Fibroblast of the conjunctiva (primary cell): ENCODE measurements around the gene GPR42.
"Not testable (repeated sequence)": the region's sequence is repeated elsewhere in the genome, so short reads cannot be mapped to it uniquely, and the experiment has no call there.

Experiments used
- DNase-seq: peaks from one replicate; pipeline ENCODE4 v3.0.0-alpha.2; 2010; ENCODE audit warnings: low read depth

Gene GPR42

DNA sequence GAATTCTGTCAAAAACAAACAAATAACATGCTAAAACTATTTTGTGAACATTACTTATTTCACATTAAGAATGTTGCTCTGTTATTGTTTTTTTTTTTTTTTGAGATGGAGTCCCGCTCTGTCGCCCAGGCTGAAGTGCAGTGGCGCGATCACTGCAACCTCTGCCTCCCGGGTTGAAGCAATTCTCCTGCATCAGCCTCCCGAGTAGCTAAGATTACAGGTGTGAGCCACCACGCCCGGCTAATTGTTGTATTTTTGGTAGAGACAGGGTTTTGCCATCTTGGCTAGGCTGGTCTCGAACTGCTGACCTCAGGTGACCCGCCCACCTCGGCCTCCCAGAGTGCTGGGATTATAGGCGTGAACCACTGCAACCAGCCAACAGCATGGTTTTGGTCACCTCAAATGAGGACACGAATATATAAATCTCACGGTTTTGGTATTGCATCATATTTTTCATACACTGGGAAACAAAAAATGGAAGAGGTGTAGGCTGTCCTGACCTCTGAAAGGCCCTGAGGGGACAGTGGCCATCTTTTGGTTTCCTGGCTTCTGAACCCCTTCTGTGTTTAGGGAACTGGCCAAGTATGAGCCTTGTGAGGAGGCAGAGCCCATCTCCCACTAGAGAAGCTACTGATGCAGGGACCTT lies 25.5 kb downstream of the GPR42 start:
- no peak for DNase-seq

DNA sequence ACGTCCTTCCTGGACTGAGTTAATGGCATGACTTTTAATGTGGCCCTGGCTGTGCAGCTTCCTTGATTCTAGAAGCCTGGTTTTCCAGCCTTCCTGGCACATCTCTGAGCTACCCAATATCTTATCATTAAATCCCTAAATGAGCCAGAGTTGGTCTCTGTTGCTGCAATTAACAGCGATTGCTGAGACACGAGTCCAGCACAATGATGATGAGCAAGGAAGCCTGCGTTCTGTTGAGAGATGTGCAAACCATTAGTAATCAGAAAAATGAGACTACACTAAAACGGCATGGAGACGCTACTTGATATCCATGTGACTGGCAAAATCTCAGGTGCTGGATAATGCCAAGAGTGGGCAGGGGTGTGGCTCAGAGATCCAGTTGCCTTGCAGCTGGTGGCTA lies 26.2 kb downstream of the GPR42 start:
- DNase-seq, result no peak

DNA sequence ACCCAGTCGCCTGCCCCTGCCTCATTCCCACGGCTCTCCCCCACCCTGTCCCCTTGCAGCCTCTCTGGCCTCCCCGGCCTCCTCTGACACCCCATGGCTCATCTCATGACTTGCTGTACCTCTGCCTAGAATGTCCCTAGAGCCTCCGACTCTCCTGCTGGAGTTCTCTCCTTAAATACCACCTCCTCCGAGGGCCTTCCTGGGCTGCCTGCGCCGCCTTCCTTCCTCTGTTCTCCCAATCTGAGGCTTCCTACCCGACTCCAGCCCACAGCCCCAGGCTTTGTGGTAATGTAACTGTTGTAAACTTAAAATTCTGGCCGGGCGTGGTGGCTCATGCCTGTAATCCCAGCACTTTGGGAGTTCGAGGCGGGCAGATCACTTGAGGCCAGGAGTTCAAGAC lies 27.7 kb downstream of the GPR42 start:
- no peak for DNase-seq

DNA sequence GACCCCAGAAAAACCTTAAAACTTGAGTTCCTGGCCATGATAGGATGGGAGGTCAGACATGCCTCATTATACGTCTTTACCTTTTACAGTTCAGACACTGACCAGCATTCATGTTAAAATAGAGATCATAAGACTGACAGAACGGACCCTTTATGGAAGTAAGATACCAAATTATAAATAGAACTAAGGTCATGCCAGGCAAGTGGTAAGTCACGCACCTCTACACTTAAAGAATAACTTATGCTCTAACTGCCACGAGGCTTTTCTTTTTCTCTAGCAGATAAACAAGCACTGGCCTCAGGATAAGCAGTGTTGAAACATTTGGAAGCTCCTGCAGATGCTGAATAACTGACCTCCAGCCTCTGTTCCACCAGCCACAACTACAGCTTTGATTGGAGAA lies 28.4 kb downstream of the GPR42 start:
- DNase-seq, result no peak

DNA sequence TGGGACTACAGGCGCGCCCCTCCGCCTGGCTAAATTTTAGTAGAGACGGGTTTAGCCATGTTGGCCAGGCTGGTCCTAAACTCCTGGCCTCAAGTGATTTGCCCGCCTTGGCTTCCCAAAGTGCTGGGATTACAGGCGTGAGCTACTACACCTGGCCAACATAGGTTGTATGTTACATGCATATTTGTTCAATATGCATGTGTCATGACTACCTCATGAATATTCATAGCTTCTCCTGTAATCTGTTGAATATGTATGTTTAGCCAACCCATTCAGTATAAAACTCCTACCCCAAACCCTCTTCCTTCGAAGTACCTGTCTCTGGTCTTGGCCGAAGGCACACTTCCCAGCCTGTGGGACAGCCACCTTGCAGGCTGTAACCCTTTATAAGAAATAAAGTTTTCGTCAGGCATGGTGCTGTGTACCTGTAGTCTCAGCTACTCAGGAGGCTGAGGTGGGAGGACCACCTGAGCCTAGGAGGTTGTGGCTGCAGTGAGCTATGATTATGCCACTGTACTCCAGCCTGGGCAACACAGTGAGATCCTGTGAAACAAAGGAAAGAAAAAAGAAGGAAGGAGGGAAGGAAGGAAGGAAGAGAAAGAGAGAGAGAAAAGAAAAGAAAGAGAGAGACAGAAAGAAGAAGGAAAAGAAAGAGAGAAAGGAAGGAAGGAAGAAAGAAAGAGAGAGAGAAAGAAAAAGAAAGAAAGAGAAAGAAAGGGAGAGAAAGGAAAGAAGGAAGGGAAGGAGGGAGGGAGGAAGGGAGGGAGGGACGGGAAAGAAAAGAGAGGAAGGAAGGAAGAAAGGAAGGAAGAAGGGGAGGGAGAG lies 29.3 kb downstream of the GPR42 start:
- DNase-seq, result no peak

DNA sequence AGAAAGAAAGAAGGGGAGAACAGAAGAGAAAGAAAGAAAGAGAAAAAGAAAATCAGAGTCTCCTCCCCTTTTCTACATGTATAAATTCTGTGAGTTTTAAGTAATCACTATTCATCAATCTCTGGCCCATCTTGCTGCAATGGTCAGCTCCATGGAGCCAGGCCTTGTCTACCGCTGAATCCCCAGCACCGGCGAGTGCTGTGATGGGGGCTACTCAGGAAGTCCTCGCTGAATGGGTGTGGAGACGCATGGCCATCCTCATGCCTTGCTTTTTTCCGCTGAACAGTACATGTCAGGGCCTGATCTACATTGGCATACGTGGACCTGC lies 29.9 kb downstream of the GPR42 start:
- DNase-seq, result no peak

DNA sequence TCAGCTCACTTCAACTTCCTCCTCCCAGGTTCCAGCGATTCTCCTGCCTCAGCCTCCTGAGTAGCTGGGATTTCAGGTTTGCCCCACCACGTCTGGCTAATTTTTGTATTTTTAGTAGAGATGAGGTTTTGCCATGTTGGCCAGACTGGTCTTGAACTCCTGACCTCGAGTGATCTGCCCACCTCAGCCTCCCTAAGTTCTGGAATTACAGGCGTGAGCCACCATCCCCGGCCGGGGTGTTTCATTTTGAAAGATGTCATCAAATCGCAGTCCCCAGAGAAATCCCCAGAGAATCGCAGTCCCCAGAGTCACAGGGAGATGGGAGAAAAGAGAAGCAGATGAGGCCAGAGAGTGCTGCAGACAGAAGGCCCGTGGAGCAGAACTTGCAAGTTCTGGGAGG lies 30.5 kb downstream of the GPR42 start:
- not testable (repeated sequence) for DNase-seq

DNA sequence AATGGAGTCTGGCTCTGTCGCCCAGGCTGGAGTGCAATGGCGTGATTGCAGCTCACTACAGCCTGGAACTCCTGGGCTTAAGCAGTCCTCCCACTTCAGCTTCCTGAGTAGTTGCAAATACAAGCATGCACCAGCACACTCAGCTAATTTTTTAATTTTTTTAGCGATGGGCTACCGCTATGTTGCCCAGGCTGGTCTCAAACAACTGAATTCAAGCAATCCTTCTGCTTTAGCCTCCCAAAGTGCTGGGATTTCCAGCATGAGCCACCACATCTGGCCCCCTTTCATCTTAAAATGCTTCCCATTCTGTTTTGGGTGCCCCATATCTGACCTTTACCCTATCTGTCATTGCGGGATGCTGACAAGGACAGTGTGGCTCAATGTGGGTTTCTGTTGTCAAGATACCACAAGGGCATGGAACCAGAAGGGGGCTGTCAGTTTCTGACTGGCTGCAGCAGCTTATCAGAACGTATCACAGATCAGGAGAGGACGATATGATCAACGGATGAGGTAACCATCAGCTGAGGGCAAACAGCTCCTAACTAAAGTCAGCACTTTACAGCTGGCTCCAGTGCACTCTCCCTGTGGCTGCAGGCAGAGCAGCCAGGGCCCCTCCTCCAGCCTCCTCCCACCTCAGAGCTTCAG lies 32.4 kb downstream of the GPR42 start:
- DNase-seq, result no peak

DNA sequence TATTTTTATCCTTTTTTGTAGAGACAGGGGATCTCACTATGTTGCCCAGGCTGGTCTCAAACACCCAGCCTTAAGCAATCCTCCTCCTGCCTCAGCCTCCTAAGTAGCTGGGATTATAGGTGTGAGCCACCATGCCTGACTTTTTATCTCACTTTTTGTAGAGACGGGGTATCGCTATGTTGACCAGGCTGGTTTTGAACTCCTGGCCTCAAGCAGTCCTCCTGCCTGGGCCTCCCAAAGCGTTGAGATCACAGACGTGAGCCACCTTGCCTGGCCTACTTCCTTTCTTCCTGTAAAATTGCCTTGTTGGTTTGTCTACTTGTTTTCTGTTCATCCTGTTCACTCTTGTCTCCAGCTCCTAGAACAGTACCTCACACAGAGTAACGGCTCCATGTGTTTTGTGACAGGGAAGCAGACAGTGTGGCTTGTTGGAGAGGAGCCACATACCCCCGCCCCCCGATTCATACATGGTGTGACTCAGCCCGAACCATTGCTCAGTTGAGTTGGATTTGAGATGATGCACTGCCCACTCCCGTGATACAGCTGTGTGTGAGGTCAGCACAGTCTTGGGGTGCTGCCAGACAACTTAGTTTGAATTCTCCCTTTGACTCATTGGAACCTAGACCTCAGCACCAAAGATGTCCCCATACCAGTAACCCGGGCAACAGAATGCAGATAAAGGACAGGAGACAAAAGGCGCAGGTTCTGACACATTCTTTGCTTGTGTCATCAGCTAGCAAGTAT lies 34.2 kb downstream of the GPR42 start:
- DNase-seq, result peak; percentile 57

DNA sequence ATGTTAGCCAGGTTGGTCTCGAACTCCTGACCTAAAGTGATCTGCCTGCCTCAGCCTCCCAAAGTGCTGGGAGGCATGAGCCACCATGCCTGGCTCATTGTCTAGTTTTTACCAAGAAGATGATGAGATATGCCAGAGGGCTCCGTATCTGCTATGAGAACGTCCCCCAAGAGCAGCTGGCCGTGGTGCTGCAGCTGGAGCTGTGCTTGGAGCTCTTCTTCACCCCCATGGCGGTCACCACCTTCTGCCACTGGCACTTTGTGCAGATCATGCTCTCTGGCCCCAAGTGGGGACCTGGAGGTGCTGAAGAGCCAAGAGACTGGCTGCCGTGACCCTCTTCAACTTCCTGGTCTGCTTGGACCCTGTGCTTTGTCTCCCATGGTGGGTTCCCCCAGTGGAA lies 36.8 kb downstream of the GPR42 start:
- DNase-seq, result no peak

DNA sequence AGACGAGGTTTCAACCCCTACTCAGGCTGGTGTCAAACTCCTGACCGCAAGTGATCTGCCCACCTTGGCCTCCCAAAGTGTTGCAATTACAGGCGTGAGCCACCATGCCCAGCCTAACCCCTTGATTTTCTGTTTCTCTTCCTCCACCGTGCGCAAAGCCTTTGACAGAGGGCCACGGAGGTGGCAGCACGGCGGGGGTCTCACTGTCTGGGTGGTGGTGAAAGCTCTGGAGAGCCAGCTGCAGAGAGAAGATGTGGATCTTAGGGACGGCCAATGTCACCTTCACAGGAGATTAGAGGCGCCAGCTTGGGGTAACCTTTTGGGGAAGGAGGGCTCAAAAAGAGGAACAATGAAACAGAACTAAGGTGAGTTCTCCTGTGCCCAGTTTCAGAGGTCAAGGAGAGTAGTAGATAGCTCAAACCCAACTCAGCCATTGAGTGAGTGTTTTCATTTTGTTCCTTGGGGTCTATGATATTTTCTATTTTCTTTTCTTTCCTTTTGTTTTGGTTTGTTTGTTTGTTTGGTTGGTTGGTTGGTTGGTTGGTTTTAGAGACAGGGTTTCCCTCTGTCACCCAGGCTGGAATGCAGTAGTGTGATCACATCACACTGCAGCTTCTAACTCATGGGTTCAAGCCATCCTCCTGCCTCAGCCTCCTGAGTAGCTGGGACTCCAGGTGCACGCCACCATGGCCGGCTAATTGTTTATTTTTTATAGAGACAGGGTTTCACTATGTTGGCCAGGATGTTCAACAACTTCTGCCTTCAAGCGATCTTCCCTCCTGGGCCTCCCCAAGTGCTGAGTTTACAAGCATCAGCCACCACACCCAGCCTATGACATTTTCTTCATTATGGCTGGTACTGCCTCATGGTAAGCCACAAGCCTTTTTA lies 37.7 kb downstream of the GPR42 start:
- no peak for DNase-seq

DNA sequence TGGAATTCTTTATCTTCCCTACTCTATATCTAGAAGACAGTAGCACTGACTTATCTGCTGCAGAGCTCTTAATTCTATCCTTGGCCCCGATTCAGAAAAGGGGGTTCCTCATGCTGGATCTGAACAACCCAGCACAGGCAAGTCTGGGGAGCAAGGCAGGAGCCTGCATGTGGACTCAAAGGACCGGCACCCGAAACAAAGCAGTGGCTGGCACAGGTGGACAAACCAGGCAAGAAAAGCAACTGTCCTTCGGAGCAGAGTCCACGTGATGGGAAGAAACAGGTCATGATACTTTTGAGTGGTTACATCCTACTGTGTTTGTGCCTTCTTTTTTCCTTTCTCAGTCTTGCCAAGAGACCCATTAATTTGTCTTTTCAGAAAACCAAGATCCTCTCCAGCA lies 38.3 kb downstream of the GPR42 start:
- DNase-seq, result no peak

DNA sequence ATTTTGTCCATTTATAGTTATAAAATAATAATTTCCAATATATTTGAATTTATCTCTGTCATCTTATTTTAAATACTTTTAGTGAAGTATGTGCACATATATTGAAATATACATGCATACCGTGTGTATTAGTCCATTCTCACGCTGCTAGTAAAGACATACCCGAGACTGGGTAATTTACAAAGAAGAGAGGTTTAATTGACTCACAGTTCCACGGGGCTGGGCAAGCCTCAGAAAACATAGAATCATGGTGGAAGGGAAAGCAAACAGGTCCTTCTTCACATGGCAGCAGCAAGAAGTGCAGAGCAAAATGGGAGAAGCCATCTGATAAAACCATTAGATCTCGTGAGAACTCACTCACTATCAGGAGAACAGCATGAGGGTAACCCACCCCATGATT lies 39.6 kb downstream of the GPR42 start:
- no peak for DNase-seq

DNA sequence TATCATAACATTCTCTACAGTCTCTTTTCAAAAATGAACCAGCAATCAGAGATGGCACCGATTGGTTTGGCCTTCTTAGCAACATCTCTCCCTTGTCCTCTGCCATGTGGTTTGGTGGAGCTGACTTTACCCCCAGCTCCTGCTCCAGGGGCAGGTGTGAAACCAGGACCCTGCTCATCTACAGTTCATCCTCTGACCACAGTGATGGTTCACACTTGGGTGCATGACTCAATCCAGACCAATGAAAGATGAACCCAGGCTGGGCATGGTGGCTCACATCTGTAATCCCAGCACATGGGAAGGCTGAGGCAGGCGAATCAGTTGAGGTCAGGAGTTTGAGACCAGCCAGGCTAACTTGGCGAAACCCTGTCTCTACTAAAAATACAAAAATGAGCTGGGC lies 43.6 kb downstream of the GPR42 start:
- no peak for DNase-seq

DNA sequence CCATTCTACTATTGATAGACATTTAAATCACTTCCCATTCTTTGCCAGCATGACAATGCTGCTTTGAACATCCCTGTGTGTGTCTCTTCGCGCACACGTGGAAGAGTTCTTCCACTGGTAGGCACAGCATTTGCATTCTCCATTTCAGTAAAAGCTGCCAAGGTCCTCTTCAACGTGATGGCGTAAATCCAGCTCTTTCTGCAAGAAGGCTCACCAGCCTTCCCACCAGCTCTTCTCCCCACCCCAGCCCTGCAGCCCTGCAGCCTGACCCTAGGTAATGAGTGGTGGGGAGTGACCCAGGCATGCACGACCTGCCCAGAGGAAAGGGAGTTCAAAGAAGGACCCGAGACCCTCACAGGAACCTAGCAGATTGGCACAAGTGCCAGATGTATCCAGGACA lies 45.5 kb downstream of the GPR42 start:
- DNase-seq, result no peak

DNA sequence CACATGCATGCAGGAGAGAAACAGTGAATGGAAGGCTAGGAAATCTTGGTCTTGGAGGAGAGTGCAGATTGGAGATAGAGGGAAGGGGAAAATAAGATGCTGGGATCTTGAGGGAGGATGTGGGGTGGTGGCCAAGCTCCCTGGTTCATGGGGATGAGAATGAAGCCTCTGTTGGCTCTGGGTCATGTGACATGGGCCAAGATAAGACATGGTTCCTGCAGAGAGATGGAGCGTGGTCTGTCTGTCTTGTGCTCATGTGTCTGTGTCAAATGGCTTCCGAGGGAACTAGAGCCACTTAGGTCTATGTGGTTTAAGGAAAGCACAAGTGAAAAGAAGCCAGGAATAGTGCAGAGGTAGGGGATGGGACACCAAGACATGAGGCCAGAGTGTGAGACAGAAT lies 46.4 kb downstream of the GPR42 start:
- no peak for DNase-seq

DNA sequence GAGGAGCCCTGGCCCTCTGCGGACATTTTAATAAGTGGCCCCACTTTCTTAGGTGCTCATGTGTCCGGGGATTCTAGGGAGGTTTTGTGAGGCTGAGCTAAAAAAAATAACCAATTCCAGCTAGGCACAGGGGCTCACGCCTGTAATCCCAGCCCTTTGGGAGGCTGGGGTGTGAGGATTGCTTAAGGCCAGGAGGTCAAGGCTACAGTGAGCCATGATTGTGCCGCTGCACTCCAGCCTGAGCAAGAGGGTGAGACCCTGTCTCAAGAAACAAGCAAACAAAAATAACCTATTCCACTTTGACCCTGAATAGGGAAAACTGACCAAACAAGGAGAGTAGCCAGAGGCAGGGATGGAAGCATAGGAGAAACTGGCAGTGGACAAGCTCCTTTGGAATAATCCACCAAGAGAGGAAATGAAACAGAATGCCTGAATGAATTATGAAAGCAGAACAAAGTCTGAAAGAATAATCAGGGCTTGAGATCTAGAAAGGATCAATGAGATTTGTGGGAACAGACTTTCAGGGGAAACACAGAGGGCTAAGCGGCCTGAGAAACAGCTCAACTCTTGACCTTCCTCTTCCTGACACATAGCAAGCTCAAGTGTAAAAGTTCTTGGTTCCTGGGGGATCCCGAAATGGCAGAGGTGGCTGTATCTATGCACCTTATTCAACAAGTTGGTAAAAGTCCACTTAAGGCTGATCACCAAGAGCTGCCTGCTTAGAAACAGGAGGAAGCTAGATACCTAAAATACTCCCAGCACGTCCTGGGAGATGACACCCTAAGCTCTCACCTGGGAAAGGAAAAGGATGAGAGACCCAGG lies 47.1 kb downstream of the GPR42 start:
- DNase-seq, result no peak

DNA sequence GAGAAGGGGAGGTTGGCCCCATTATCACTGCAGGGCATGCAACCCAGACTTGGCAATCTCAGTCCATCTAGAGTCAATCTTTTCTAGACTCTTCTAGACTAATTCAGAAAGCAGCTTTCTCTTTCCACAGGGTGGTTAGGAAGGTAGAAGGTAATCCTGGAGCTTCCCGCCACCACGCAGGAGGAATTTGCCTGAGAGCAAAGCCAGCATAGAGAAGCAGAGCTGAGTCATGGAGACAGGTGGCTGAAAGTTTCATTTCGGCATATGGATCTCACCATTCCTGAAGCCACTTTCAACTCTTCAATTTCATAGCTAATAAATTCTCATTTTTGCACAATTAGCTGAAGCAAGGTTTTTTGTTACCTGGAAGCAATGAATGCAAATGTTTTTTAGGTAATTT lies 48.2 kb downstream of the GPR42 start:
- no peak for DNase-seq

DNA sequence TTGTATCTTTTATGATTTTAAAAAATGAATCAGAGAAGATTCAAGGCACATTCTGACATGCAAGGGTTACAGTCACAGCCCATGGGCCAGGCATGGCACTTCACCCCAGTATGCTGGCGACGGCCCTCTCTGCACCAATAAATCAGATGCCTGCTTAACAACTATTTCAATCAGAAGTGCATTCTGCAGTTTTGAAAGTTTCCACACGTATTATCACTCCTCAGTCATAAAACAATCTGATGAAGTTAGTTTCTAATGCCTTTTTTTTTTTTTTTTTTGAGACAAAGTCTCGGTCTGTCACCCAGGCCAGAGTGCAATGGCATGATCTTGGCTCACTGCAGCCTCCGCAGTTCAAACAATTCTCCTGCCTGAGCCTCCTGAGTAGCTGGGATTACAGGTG lies 48.9 kb downstream of the GPR42 start:
- no peak for DNase-seq

DNA sequence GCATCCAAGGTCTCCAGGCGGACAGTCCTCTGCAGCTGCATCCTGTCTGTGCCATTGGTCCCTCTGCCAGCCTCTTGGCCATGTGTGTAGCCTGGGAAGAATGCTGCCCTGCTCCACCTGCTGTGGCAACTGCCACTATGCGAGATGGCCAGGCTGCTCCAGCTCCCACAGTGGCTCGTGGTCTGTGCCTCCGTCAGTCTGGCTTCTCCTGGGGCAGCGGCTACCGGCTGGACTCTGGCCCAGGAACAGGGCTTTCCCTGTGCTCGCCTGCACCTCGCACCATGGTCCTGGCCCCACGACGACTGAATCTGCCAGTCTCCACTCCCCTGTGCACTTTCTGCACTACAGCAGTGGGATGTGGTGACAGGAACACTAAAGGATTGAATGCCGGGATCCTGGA lies 50.5 kb downstream of the GPR42 start:
- no peak for DNase-seq
